ENCODE measurements around the gene FAM174B. TPM values are rescaled to one million over a fixed set of nuclear protein-coding genes. Genes with fewer than 3 reads are reported as not detected.

Gene FAM174B
- total and polyA plus RNA-seq, 4 donors = 2.5 to 4.5 (median 3.8) TPM

DNA sequence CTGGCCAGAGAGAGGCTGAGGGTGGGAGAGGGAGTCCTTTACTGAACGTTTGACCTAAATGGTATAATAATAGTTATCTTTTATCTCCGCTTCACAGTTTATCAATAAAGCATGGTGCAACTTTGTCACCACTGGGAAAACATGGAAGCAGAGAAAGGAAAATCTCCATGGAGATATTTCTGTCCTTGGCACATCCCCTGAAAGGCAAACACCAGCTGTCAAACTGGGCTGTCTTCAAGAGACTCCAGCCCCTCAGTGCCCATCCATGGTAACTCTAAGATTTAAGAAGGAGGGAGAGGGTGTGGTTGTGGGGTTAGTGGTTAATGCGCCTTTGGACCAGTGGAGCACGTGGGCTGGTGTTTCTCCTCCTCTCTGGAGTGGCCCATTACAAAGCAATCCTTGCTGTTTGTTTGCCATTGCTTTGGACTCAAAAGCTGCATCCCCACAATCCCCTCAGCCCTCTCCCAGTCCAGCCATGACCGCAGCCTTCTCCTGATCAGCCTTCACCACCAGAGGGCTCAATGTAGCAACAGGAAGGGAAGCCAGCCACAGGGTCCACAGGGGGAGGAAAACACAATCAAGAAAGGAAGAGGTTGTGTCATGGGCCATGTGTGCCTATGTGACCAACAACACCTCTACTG, 38.2 kb upstream of the FAM174B start:
- TF ChIP-seq RAD21 (IDR thresholded peaks at IDR 0.05) (peak; percentile 37 to 68), FOXA2 (IDR thresholded peaks at IDR 0.05) (no peak)
- TF ChIP-seq, protein P1, sequence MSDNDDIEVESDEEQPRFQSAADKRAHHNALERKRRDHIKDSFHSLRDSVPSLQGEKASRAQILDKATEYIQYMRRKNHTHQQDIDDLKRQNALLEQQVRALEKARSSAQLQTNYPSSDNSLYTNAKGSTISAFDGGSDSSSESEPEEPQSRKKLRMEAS (IDR thresholded peaks at IDR 0.05) = no peak
- Histone ChIP-seq H3K4me3 (ENCODE audit: low read depth in 1 of 3, low read length in 3 of 3) (no peak overlapping the region), H3K36me3 (ENCODE audit: control insufficient read depth in 4 of 4, insufficient read depth in 3 of 4, low read depth in 1 of 4, low read length in 3 of 4) (no peaks in the 10 kb centered on the region), H3K27ac (ENCODE audit: low read depth in 1 of 2, low read length in 2 of 2) (no peak overlapping the region), H3K4me1 (ENCODE audit: control insufficient read depth in 4 of 4, insufficient read depth in 4 of 4, low read length in 3 of 4) (no peaks in the 10 kb centered on the region), H3K9ac (ENCODE audit: low read depth in 1 of 2, low read length in 2 of 2) (no peak overlapping the region), H3K9me3 (ENCODE audit: control insufficient read depth in 4 of 4, low read length in 3 of 4) (no peaks in the 10 kb centered on the region), H3K27me3 (ENCODE audit: control insufficient read depth in 4 of 4, insufficient read depth in 4 of 4, low read length in 3 of 4) (no peaks in the 10 kb centered on the region)
- WGBS = 59% methylated on average over 5 of the region's 5 CpGs
- no peak for DNase-seq (ENCODE audit: low spot score)

DNA sequence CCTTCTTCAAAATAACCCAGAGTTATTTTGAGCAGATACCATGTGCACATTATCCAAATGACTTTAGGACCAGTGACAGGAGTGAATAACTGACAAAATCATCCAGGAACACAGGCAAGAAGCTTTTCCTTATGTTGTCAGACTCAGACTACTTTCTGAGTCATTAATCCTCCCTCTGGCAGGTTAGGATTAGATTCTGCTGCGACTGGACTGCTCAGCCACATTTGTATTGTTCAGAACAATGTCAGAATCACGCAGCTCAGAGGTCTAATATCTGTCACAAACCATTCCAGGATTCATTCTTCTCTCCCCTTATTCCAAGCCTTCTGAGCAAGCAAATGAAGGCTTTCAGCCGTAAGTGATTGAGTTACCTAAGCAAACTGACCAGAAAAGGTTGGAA, 34.8 kb upstream of the FAM174B start:
- no peak for DNase-seq (ENCODE audit: low spot score)
- no peaks in the 10 kb centered on the region for H3K4me1 ChIP-seq (ENCODE audit: control insufficient read depth in 4 of 4, insufficient read depth in 4 of 4, low read length in 3 of 4)
- H3K36me3 ChIP-seq (ENCODE audit: control insufficient read depth in 4 of 4, insufficient read depth in 3 of 4, low read depth in 1 of 4, low read length in 3 of 4) = no peaks in the 10 kb centered on the region
- no peak overlapping the region for H3K4me3 ChIP-seq (ENCODE audit: low read depth in 1 of 3, low read length in 3 of 3)
- TF ChIP-seq, protein P2, sequence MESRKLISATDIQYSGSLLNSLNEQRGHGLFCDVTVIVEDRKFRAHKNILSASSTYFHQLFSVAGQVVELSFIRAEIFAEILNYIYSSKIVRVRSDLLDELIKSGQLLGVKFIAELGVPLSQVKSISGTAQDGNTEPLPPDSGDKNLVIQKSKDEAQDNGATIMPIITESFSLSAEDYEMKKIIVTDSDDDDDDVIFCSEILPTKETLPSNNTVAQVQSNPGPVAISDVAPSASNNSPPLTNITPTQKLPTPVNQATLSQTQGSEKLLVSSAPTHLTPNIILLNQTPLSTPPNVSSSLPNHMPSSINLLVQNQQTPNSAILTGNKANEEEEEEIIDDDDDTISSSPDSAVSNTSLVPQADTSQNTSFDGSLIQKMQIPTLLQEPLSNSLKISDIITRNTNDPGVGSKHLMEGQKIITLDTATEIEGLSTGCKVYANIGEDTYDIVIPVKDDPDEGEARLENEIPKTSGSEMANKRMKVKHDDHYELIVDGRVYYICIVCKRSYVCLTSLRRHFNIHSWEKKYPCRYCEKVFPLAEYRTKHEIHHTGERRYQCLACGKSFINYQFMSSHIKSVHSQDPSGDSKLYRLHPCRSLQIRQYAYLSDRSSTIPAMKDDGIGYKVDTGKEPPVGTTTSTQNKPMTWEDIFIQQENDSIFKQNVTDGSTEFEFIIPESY (IDR thresholded peaks at IDR 0.05) = no peak
- TF ChIP-seq HNF4G (IDR thresholded peaks at IDR 0.05) (no peak), RXRA (IDR thresholded peaks at IDR 0.05) (no peak), NR2F2 (IDR thresholded peaks at IDR 0.05) (no peak), EGR1 (IDR thresholded peaks at IDR 0.05; ENCODE audit: low read depth in 2 of 2) (no peak), TAF1 (conservative IDR thresholded peaks at IDR 0.05) (no peak), JUND (IDR thresholded peaks at IDR 0.05) (no peak), RAD21 (IDR thresholded peaks at IDR 0.05) (no peak), HNF4A (conservative IDR thresholded peaks at IDR 0.05) (no peak), YY1 (IDR thresholded peaks at IDR 0.05) (no peak), GABPA (IDR thresholded peaks at IDR 0.05 in 1 of 2, conservative IDR thresholded peaks at IDR 0.05 in 1 of 2) (no peak), SP1 (IDR thresholded peaks at IDR 0.05) (no peak)
- TF ChIP-seq, protein P3, sequence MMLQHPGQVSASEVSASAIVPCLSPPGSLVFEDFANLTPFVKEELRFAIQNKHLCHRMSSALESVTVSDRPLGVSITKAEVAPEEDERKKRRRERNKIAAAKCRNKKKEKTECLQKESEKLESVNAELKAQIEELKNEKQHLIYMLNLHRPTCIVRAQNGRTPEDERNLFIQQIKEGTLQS (IDR thresholded peaks at IDR 0.05) = no peak
- TF ChIP-seq, protein P1 (IDR thresholded peaks at IDR 0.05) = no peak
- H3K27me3 ChIP-seq (ENCODE audit: control insufficient read depth in 4 of 4, insufficient read depth in 4 of 4, low read length in 3 of 4) = no peaks in the 10 kb centered on the region
- H3K9me3 ChIP-seq (ENCODE audit: control insufficient read depth in 4 of 4, low read length in 3 of 4) = no peaks in the 10 kb centered on the region
- H3K27ac ChIP-seq (ENCODE audit: low read depth in 1 of 2, low read length in 2 of 2) = no peak overlapping the region
- H3K9ac ChIP-seq (ENCODE audit: low read depth in 1 of 2, low read length in 2 of 2) = no peak overlapping the region
- WGBS = 89% methylated on average over 3 of the region's 3 CpGs

DNA sequence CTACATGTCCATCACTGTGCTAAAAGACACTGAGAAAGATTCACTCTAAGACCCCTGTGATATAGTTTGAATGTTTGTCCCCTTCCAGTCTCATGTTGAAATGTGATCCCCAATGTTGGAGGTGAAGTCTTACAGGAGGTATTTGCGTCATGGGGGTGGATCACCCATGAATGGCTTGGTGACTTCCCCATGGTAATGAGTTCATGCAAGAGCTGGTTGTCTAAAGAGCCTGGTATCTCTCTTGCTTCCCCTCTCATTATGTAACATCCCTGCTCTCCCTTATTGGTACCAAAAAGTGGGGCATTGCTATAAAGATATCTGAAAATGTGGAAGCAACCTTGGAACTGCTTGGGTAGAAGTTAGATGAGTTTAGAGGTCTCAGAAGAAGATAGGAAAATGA, 32.2 kb upstream of the FAM174B start:
- Histone ChIP-seq H3K27me3 (ENCODE audit: control insufficient read depth in 4 of 4, insufficient read depth in 4 of 4, low read length in 3 of 4) (no peaks in the 10 kb centered on the region), H3K9me3 (ENCODE audit: control insufficient read depth in 4 of 4, low read length in 3 of 4) (no peaks in the 10 kb centered on the region), H3K9ac (ENCODE audit: low read depth in 1 of 2, low read length in 2 of 2) (no peak overlapping the region), H3K36me3 (ENCODE audit: control insufficient read depth in 4 of 4, insufficient read depth in 3 of 4, low read depth in 1 of 4, low read length in 3 of 4) (no peaks in the 10 kb centered on the region), H3K4me3 (ENCODE audit: low read depth in 1 of 3, low read length in 3 of 3) (no peak overlapping the region), H3K4me1 (ENCODE audit: control insufficient read depth in 4 of 4, insufficient read depth in 4 of 4, low read length in 3 of 4) (no peaks in the 10 kb centered on the region), H3K27ac (ENCODE audit: low read depth in 1 of 2, low read length in 2 of 2) (no peak overlapping the region)
- WGBS = 92% methylated on average over 1 of the region's 1 CpG
- no peak for DNase-seq (ENCODE audit: low spot score)
- TF ChIP-seq YY1 (IDR thresholded peaks at IDR 0.05) (no peak), EGR1 (IDR thresholded peaks at IDR 0.05; ENCODE audit: low read depth in 2 of 2) (no peak), HNF4A (conservative IDR thresholded peaks at IDR 0.05) (no peak), FOXA1 (IDR thresholded peaks at IDR 0.05) (no peak), GABPA (IDR thresholded peaks at IDR 0.05 in 1 of 2, conservative IDR thresholded peaks at IDR 0.05 in 1 of 2) (no peak), RXRA (IDR thresholded peaks at IDR 0.05) (no peak), JUND (IDR thresholded peaks at IDR 0.05) (no peak), HNF4G (IDR thresholded peaks at IDR 0.05) (no peak), RAD21 (IDR thresholded peaks at IDR 0.05) (no peak), SP1 (IDR thresholded peaks at IDR 0.05) (no peak), TAF1 (conservative IDR thresholded peaks at IDR 0.05) (no peak)
- TF ChIP-seq, protein P4, sequence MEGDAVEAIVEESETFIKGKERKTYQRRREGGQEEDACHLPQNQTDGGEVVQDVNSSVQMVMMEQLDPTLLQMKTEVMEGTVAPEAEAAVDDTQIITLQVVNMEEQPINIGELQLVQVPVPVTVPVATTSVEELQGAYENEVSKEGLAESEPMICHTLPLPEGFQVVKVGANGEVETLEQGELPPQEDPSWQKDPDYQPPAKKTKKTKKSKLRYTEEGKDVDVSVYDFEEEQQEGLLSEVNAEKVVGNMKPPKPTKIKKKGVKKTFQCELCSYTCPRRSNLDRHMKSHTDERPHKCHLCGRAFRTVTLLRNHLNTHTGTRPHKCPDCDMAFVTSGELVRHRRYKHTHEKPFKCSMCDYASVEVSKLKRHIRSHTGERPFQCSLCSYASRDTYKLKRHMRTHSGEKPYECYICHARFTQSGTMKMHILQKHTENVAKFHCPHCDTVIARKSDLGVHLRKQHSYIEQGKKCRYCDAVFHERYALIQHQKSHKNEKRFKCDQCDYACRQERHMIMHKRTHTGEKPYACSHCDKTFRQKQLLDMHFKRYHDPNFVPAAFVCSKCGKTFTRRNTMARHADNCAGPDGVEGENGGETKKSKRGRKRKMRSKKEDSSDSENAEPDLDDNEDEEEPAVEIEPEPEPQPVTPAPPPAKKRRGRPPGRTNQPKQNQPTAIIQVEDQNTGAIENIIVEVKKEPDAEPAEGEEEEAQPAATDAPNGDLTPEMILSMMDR (IDR thresholded peaks at IDR 0.05; ENCODE audit: low read depth, low read length, missing input control) = no peak
- TF ChIP-seq, protein P1 (IDR thresholded peaks at IDR 0.05) = no peak
- TF ChIP-seq, protein P3 (IDR thresholded peaks at IDR 0.05) = no peak
- TF ChIP-seq, protein P5, sequence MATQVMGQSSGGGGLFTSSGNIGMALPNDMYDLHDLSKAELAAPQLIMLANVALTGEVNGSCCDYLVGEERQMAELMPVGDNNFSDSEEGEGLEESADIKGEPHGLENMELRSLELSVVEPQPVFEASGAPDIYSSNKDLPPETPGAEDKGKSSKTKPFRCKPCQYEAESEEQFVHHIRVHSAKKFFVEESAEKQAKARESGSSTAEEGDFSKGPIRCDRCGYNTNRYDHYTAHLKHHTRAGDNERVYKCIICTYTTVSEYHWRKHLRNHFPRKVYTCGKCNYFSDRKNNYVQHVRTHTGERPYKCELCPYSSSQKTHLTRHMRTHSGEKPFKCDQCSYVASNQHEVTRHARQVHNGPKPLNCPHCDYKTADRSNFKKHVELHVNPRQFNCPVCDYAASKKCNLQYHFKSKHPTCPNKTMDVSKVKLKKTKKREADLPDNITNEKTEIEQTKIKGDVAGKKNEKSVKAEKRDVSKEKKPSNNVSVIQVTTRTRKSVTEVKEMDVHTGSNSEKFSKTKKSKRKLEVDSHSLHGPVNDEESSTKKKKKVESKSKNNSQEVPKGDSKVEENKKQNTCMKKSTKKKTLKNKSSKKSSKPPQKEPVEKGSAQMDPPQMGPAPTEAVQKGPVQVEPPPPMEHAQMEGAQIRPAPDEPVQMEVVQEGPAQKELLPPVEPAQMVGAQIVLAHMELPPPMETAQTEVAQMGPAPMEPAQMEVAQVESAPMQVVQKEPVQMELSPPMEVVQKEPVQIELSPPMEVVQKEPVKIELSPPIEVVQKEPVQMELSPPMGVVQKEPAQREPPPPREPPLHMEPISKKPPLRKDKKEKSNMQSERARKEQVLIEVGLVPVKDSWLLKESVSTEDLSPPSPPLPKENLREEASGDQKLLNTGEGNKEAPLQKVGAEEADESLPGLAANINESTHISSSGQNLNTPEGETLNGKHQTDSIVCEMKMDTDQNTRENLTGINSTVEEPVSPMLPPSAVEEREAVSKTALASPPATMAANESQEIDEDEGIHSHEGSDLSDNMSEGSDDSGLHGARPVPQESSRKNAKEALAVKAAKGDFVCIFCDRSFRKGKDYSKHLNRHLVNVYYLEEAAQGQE (IDR thresholded peaks at IDR 0.05) = no peak

Measured in liver (tissue), 9 donors.